Umbilical cord (tissue), 2 donors: ENCODE data around the gene AARS2. TPM values are rescaled to one million over a fixed set of nuclear protein-coding genes. Genes with fewer than 3 reads are reported as not detected.

Experiments
- DNase-seq: peaks from one replicate; pipeline ENCODE4 v3.0.0-alpha.2; 2015; ENCODE audit warnings: low spot score
- total RNA-seq: library from RNA; depleted of rRNA; stranded (reverse); fragments of >200 nt; gene quantifications from one replicate; pipeline ENCODE4 v1.2.3, GENCODE V29; 2014; ENCODE audit warnings: low replicate concordance; ENCODE audit not compliant: insufficient read depth

The AARS2 gene
- total RNA-seq, 1 donor from 2014 or later: 13.2 TPM

DNA sequence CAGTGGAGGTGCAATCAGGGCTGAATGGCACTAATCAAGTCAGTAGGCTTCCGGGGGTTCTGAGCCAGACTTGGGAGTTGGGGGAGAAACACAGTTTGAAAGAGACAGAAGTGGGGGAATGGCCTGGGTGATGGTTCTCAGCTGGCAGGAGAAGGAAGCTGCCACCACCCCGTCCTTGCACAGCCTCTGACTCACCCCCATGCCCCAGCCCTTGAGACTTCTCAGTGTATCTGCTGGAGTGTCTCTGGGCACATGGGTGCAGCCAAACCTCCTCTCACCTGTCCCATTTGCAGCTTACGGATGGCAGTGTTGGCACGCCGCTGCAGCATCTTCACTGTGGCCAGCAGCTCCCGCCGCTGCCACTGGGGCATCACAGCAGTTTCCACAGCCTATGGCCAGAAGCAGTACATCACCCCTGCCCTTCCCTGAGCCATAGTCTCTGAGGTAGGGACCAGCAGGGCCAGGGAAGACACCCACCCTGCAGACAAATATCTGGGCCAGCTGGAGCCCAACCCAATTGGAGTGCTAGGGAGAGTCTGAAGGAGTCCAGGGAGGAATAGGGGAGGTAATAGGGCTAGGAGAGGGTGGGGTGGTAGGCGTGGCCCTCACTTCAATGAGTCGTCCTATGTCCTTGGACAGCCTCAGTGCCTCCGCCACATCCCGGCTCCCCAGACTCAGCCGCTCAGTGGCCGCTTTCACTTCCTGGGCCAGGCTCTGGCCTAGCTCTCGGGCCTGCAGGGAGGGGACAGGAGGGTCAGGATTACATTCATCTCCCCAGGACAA, 11.2 kb downstream of the AARS2 start:
- DNase-seq: no peak

DNA sequence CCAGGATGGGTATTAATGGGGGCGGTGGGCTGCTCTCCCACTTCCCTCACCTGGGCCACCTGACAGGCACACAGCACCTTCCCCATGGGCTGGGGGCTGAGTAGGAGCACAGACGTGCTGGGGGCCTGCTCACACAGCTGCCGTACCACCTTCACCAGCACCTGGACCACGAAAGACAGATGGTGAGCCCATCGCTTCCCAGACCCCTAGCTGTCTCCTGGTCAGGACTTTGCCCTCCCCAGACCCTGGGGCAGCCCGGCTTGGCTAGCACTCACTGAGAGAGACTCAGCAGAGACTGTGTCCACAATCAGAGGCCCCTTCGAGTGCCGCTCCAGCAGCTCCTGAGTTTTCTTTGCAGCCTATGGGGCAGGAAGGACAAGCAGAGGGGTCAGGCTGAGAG, 12.0 kb downstream of the AARS2 start:
- DNase-seq: no peak

DNA sequence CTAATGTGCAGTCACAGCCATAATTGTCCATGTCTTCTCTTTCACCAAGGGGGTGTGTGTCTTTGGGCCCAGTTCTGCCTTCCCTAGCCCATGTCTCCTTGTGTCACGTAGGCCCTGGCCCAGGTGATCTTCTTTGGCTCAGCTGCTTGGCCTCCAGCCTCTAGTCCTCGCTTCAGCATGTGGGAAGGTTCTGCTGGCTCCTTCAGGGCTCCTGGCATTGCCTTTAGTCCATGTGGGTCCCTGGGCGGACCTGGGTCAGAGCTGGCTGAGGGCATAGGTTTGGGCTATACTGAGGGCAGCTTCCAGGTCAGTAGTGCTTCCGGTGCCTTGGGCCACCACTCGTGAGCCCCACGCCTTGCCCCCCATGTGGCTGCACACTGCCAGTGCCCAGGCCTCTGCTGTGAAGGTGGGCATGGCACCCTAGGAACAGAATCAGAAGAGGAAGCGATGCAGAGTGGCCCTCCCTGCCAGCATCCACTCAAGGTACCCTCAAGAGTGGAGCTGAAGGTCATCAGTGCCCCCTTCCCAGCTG, 12.8 kb downstream of the AARS2 start:
- DNase-seq: no peak

DNA sequence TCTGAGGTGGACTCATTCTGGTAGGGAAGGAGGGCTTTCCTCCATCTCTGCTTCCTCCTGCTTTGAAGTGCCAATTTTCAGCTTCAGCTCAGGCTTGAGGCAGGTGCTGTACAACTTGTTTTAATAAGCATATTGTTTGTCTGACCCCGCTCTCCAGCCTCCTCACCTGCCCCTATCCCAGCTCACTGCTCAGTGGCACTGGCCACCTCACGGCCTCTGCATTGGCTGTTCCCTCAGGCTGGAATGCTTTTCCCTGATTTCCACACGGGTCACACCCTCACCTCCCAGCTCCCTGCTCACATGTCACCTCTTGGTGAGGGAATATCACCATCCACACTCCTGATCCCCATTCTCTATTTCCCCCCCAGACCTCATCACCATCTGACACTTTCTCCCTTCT, 14.3 kb downstream of the AARS2 start:
- DNase-seq: no peak

DNA sequence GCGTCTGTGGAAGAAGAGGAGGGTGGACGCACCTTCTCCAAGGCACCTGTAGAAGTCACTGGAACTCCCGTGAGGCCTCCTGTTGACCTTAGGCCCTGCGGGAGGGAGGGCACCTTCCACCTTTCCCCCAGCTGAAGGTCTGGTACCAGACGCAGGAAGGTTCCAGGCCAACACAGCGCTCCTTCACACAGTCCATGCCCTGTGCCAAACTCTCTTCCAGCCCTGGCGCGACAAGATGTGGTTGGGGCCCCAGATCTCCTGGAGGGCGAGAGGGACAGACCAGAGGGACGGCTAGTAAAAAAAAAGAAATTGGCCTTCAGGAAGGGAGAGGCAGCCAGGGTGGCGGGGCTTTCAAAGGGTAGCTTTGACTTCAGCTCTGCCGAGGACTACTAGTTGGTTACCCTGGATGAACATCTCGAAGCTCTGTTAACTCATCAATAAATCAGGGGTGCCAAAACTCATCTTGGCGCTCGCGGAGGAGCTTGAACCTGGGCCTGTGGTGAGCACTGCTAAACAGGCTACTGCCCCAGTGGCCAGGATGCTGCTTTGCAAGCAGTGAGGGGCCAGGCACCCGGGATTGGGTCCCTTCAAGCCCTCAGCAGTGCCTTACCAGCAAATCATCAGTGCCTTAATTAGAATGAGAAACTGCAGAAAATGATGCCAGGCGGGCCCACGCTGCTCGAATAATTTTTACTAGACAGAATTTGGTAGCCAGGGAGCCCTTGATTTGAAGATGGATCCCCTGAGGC, 14.9 kb downstream of the AARS2 start:
- DNase-seq: no peak

DNA sequence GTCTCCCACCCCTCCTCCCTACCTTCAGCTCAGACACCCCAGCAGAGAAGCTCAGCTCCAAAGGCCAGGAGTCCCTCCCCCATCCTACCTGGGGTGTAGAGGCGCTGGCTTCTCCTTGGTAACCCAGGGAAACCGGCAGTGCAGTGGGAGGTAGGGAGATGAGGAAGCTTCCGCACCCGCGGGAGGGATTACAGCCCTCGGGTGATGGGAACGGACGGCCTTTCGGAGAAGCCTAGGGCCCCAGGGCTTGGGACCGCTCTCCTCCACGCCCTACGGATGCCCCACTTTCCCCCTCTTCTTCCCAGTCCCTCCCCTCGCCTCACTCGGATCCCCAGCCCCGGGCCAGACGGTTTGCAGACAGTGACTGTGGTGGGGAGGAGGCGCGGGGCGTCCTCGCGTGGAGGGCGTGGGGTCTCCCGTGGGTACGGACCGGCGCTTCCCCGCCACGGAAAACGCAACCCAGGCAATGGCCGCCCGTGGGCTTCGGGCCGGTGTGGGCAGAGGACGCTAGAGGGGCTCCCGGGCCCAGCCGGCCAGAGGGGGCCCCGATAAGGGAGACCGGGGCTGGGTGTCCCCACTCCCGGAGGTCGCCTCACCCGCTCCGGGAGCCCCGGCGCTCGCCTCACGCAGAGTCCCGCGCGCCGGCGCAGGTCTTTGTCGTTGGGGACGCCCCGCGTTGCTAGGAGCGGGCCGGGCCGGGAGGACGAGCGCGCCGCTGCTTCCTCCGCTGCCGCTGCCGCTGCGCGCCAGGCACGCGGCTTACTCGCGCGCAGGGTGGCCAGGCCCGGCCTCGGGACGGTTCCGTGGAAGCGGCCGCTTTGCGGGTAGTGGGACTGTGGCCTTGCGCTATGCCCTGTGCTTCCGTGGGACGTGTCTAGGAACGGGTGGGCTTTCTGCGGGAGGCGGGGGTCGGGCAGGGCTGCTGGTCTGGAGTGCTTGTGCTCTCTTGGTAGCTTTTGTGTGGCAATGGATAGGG, 15.8 kb downstream of the AARS2 start:
- peak; percentile 31 for DNase-seq

DNA sequence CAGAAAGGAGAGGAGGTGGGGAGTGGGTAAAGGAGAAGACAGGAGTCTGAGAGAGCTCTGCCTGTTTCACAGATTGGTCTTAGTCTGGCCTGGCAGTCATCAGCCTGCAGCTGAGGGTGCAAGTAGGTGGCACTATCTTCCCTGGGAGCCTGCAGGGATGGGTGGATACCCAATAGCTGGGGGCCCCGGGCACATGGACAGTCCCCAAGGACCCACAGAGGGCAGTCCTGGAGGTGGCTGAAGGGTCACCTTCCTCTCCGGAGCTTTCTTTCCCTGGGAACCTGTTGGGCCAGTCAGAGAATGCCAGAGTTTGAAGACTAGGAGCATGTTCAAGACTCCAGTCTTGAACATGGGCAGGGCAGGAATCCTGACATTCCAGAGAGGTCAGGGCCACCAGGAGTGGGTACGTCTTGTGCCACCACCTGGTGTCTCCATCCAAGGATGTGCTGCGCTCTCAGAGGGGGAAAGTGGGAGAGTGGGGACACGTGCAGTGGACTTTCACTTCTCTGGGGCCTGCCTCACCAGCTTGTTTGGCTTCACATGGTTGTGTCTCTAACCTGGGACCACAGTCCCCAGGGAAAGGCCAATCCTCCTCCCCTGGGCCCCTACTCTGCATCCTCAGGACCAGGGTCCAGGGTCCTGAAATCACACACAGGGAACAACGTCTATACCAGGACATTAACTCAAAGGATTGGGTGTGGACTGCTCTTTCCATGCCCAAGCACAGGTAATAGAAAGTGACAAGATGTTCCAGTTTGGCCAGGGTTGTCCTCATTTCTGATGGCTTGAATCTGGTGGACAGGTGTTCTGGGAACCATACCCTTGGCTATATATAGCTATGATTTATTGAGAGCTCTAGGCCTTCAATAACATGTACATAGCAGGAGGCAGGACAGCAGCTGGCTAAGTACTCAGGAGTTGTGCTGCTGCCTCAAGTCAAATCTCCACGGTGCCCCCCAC, 18.0 kb downstream of the AARS2 start:
- no peak for DNase-seq

DNA sequence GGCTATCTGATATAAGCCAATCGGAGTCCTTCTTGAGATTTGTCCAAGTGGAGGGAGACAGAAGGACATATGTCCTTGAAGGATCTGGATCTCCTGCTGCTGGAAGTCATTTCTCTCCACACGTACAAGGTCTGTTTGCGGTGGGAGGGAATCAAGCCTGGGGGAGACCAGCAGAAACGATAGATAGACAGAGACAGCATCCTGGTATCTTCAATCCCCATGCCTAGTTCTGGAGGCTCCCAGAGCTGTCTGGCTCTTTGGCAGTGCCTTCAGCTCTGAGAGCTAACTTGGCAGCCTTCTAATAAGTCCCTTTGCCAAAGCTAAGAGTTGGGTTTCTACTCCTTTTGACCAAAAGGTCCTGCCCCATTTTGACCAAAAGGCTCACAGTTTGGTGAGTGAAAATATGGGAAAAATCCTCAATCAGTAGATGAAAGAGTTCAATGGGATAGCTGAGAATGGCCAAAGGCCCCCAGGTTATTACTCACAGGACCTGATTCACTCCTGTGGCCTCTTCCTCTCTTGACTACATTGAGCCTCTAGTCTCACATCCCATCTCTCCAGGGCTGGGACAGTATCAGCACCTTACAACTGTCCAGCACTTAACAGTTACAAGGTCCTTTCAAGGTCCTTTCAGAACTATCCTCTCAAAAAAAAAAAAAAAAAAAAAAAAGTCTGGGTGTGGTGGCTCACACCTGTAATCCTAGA, 20.3 kb downstream of the AARS2 start:
- DNase-seq: no peak

DNA sequence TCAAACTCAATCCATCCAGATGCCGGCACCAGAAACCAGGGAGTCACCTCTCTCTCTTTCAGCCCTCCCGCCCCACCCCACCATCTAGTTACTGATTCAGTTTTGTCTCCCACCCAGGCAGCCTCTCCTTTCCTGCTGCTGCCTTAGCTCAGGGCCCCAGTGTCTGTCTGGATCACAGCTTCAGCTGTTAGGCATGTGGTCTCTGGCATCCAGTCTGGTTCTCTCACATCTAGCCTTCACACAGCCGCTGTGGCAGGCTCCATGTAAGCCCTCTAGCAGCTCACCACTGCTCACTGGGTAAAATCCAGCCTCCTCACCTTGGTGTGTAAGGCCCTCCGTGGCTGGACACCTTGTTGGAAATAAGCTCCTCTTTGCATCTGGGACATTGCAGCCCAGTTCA, 21.3 kb downstream of the AARS2 start:
- DNase-seq: no peak

DNA sequence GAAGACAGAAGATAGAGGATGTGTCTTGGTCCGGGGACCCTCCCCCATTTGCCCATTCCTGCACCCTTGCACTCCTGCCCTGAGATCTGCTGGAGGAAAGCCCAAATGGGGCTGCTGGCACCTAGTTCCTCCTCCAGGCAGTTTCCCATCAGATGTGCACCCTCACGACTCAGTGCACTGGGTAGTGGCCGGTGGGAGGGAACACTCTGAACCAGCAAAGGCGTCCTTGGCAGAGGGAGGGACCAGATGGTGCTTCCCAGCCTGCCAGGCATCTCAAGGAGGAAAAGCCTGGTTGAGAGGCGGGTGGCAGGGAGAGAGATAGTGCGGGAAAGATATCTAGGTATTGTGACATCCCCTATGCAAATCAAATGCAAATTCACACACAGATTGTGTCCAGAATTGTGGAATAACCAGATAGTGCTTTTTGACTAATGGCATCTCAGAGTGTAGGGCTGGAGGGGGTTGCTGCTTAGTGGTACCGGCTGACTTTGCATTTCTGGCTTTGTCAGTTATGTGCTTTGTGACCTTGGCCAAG, 23.4 kb downstream of the AARS2 start:
- no peak for DNase-seq

DNA sequence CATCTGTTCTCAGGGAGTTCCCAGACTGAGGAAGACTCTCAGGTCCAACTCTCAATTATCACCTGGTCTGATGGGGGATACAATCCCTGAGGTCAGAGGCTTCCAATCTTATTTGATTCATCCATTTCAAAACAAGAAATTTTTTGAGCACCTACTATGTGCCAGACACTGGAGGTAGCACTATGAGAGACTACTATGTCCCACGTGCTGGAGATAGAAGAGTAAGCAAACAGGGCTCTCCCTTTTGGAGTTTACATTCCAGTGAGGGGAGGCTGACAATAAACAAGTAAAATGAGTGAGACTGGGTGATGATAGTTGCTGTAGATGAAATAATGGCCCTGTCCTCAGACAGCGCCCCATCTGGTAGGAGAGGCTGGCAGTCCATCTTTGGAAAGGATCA, 26.4 kb downstream of the AARS2 start:
- DNase-seq: no peak

DNA sequence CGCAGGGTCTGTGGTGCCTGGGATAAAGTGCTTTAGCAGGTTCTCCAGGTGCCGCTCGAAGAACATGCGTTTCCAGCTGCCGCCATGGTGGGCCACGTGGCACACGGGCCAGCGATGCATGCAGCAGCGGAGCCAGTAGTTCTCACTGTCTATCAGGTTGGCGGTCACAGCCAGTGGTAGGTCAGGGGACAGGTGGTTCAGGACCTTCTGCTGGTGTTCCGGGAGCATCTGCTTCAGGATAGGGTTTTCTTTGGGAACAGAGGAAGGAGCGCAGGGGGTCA, 26.9 kb downstream of the AARS2 start:
- DNase-seq: no peak

DNA sequence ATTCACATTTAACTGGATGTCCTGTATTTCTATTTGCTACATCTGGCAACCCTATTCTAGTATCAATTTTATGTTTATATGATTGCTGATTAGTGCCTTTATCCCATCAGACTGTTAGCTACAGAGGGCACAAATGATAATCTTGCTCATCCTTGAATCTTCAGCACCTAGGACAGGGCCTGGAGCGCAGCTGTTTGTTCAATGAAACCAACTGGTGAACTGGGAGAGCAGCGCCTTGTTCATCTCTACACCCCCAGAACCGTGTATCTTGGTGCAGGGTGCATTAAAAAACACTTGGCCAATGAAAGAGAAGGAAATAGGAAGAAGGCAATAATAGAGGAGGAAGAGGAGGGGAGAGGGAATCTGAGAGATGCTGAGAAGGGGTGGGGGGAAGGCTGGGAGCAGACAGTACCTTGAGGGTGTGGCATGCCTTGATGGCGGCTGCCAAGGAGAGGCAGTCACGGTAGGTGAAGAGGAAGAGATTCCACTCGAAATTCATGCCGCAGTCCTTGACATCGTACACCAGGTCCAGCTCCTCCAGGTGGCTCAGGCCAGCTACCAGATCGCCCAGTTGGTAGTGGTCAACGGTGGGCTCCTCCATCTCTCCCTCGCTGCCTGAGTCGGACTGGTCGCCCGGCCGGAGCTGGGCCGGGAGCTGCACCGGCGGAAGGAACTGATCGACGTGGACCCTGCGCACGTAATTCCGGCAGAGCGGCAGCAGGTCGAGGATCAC, 27.4 kb downstream of the AARS2 start:
- DNase-seq: no peak

DNA sequence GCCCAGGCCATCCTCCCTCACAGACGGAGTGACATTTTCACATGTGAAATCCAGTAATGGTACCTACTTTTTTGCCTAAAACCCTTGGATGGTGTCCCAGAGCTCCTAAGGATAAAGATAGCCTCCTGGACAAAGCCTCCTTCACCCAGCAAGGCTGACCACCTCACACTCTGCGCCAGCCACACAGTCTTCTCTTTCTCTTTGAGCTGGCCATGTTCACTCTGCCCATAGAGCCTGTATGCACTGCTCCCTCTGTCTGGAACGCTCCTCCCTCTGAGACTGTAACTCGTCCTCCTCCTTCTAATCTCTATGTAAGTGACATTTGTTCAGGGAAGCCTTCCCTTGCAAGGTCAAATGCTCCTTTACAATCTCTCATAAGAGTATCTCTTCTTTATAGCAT, 28.3 kb downstream of the AARS2 start:
- DNase-seq: no peak

DNA sequence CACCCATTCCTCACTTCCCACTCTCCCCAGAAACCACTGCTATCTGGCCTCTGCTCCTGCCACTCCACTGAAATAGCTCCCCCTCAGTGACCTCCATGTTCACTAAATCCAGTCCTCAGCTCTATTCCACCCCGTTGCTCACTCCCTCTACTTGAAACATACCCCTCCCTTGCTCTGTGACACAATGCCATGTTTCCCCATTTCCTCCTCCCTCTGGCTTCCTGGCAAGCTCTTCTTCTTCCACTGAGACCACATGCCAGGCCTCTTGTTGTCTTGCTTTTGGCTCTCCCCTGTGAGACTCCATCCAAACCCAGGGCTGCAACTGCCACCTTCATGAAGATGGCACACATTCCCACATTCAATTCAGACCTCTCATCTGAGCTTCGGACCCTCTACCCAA, 29.0 kb downstream of the AARS2 start:
- DNase-seq: no peak

DNA sequence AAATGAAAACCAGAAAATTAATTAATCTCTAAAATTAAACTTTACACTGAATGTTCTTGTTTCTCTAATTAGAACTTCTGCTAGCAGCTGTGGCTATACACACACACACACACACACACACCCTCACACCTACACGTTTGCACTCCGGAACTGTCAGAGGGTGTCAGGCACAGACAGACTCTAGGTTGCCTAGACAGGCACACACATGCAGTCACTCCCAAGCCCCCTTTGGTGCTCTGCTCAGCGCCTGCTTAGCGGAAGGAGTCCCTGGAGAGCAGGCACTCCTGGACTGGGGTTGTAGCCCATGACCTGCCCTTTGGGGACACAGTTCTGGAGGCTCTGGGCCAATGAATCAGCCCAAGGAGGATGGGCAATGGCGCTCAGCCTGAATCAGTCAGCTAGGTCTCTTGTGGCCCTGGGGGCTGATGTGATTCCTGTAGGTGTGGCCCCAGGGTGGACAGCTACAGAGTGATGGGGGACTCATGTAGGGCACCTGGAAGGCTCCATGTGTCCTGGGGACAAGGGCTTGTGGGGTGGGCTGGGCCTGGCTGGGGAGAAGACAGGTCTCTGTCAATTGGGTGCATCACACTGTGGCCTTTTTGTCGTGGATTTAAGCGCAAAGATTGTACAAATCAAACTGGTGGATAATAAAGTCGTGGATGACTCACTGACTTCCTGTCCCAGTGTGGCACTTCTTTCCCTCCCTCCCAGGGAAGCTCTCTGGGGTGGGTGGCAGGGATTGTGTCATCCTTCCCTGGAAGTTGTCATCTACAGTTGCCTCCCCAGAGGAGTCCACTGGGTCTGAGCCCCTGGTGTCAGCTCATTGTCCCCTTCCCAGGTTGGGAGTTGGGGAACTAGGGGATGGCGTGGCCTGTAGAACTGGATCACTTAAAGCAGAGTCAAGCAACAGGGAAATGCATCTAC, 34.1 kb downstream of the AARS2 start:
- no peak for DNase-seq

DNA sequence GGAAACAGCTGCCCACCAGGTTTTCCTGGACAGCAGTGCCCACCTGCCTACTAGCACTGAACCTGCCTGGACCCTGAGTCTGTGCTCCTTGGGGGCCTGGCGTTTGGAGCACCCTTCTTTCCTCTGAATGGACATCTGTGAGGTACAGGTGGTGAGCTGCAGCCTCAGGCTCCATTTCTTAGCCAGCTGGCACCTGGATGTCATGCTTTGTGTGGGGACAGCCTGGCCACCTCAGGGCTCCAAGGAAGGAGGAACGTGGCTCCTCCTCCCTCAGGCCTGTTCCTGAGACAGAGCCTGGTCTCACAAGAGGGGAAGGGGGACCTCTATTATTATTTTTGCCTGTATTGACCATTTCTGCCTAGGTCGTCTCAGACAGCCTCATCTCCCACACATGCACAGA, 34.8 kb downstream of the AARS2 start:
- no peak for DNase-seq

DNA sequence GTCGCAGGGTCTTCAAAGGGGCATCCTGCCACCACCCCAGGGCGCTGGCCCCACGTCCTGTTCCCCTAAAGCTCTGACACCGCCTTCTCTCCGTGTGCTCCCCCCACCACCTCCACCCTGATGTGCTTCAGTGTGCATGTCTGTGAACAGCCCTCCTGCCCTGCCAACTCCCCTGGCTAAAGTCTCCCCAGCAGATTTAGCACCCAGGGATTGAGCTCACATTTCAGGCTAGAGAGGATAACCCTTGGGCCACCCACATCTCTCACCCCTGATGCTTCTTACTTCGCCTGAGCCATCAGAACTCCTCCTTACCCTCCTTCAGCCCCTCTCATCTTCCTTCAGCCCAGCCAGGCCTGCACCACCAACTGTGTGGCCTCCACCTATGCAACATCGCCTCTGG, 35.4 kb downstream of the AARS2 start:
- no peak for DNase-seq
